ENCODE measurements around the gene GPATCH2L.

The GPATCH2L gene

GRCh38 chr14:76205708-76206107, 54.0 kb downstream of the GPATCH2L start:
- DNase-seq (ENCODE audit: low read depth, low spot score): no peak
- in situ Hi-C loops (cut with HindIII; ENCODE audit: low sequenced_read_pairs): no loop called here
- no peak overlapping the region for H3K4me3 ChIP-seq (ENCODE audit: low read depth, low read length)
- no peak for TF ChIP-seq CTCF (IDR thresholded peaks at IDR 0.05; ENCODE audit: low read depth, low read length)

- DNase-seq (ENCODE audit: low read depth, low spot score): no peak
- in situ Hi-C loops (cut with HindIII; ENCODE audit: low sequenced_read_pairs): no loop called here
- H3K4me3 ChIP-seq (ENCODE audit: low read depth, low read length): no peak overlapping the region
- no peak for TF ChIP-seq CTCF (IDR thresholded peaks at IDR 0.05; ENCODE audit: low read depth, low read length)
These were observed 56.6 kb downstream of the GPATCH2L start for GRCh38 chr14:76208340-76208739.

GRCh38 chr14:76212242-76212641, 60.5 kb downstream of the GPATCH2L start:
- no peak overlapping the region for H3K4me3 ChIP-seq (ENCODE audit: low read depth, low read length)
- TF ChIP-seq CTCF (IDR thresholded peaks at IDR 0.05; ENCODE audit: low read depth, low read length): no peak
- in situ Hi-C loops (cut with HindIII; ENCODE audit: low sequenced_read_pairs): no loop called here
- DNase-seq (ENCODE audit: low read depth, low spot score): no peak

GRCh38 chr14:76217179-76217578, 65.5 kb downstream of the GPATCH2L start:
- DNase-seq (ENCODE audit: low read depth, low spot score): no peak
- in situ Hi-C loops (cut with HindIII; ENCODE audit: low sequenced_read_pairs): no loop called here
- no peak for TF ChIP-seq CTCF (IDR thresholded peaks at IDR 0.05; ENCODE audit: low read depth, low read length)
- H3K4me3 ChIP-seq (ENCODE audit: low read depth, low read length): no peak overlapping the region

GRCh38 chr14:76218662-76219061, 66.9 kb downstream of the GPATCH2L start:
- no peak for TF ChIP-seq CTCF (IDR thresholded peaks at IDR 0.05; ENCODE audit: low read depth, low read length)
- H3K4me3 ChIP-seq (ENCODE audit: low read depth, low read length): no peak overlapping the region
- DNase-seq (ENCODE audit: low read depth, low spot score): no peak
- in situ Hi-C loops (cut with HindIII; ENCODE audit: low sequenced_read_pairs): no loop called here

- in situ Hi-C loops (cut with HindIII; ENCODE audit: low sequenced_read_pairs): no loop called here
- DNase-seq (ENCODE audit: low read depth, low spot score): no peak
These were observed 68.2 kb downstream of the GPATCH2L start for GRCh38 chr14:76219873-76220272.

More at GRCh38 chr14:76219873-76220272, 68.2 kb downstream of the GPATCH2L start:
- no peak for TF ChIP-seq CTCF (IDR thresholded peaks at IDR 0.05; ENCODE audit: low read depth, low read length)
- no peak overlapping the region for H3K4me3 ChIP-seq (ENCODE audit: low read depth, low read length)
